MM.1S (cell line): ENCODE measurements around the gene ZDHHC8.

Source experiments
- EZH2 ChIP-seq: fragments of 300-600 bp; sonication (generic); optimal IDR thresholded peaks from 2 replicates; pipeline ENCODE3; 2017; ENCODE audit warnings: low read depth, mild to moderate bottlenecking, antibody characterized with exemption, low read length, mixed read lengths
- TF ChIP-seq, protein P1 (sequence below): fragments of 300-600 bp; sonication (generic); IDR thresholded peaks from 2 replicates; pipeline ENCODE4 v1.5.1; 2016; ENCODE audit warnings: antibody characterized with exemption, low read length, mixed read lengths

DNA sequence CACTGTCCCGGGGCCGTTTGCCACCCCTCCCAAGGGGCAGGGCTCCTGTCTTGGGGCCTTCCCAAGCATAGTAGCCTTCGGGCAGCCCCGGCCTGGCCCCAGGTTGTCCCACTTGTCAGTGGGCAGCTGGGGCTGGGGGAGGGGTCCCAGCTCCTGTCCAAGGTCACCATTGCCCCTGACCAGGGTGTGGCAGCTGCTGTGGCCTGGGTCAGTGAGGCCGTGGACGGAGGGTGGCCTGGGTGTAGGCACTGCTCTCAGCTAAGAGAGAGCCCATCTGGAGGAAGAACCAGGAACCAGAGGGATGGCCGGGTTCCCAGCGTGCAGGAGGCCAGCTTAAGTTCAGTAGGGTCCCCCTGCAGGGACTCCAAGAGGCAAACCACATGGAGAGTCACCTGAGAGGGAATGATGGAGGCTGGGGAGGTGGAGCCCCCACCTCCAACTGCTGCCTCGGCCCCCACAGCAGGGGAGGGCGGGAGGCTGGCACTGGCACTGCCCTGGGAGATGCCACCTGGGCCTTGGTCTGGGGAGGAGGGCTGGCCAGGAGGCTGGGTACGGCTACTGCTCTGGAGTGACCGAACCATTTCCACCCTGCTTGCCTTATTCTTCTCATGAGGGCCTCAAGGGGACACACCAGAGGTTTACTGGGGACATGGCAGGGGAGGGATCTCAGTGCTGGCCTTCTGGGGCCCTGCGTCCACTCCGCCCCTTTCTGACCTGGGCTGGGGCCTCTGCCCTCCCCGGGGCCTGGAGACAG lies 26.0 kb downstream of the ZDHHC8 start:
- TF ChIP-seq, protein P1, sequence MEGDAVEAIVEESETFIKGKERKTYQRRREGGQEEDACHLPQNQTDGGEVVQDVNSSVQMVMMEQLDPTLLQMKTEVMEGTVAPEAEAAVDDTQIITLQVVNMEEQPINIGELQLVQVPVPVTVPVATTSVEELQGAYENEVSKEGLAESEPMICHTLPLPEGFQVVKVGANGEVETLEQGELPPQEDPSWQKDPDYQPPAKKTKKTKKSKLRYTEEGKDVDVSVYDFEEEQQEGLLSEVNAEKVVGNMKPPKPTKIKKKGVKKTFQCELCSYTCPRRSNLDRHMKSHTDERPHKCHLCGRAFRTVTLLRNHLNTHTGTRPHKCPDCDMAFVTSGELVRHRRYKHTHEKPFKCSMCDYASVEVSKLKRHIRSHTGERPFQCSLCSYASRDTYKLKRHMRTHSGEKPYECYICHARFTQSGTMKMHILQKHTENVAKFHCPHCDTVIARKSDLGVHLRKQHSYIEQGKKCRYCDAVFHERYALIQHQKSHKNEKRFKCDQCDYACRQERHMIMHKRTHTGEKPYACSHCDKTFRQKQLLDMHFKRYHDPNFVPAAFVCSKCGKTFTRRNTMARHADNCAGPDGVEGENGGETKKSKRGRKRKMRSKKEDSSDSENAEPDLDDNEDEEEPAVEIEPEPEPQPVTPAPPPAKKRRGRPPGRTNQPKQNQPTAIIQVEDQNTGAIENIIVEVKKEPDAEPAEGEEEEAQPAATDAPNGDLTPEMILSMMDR: no peak
- no peak for TF ChIP-seq EZH2
